ENCODE data around the gene HMX2. TPM values are rescaled to one million over a fixed set of nuclear protein-coding genes. Genes with fewer than 3 reads are reported as not detected.

The HMX2 gene
- total and polyA plus RNA-seq, 2 of the 8 experiments (the other 6 are each of a cell fraction or from before 2014, with no cell fraction given) = 2.0 to 2.7 TPM

- H3K4me1 ChIP-seq (replicated peaks in 1 of 4; ENCODE audit: control insufficient read depth in 3 of 4, insufficient read depth in 4 of 4, low read length in 3 of 4) = peaks cover 10 to 52% (median 31%) of the 10 kb centered on the region in 4 experiments
- H3K18ac ChIP-seq (ENCODE audit: extremely low read depth, low read length) = no peak overlapping the region
- H4K8ac ChIP-seq (ENCODE audit: extremely low read depth, insufficient read depth, low read length) = no peak overlapping the region
- WGBS, 2 experiments (ENCODE audit: extremely low coverage in 1 of 2, insufficient coverage in 1 of 2, insufficient read length in 1 of 2, insufficient replicate concordance in 2 of 2, low coverage in 1 of 2, low lambda C conversion rate in 2 of 2, missing lambda C conversion rate in 1 of 2) = 7% methylated on average over 34 of the region's 38 CpGs; no CpG with 5 or more reads in 1 of the 2 experiments
- POLR2A ChIA-PET (ENCODE audit: partially characterized antibody) = interaction anchor here (0.7 to 3.4 kb wide), 3 partner anchors 8 to 11 kb away, joined by 3 to 37 read pairs (median 6); partner anchors contain the start of gene HMX2
- H3K14ac ChIP-seq (ENCODE audit: insufficient read length) = no peak overlapping the region
- H2AFZ ChIP-seq (ENCODE audit: low read length) = no peak overlapping the region
- H3K9me3 ChIP-seq (ENCODE audit: insufficient read depth in 2 of 2, low read depth in 1 of 2, low read length in 1 of 2) = no peaks in the 10 kb centered on the region
- CTCF ChIA-PET (ENCODE audit: partially characterized antibody) = interaction anchor here (1.0 to 5.1 kb wide), 5 partner anchors 8 to 99 kb away, joined by 4 to 37 read pairs (median 8); no protein-coding TSS in a partner anchor
- H4K91ac ChIP-seq (replicated peaks; ENCODE audit: insufficient read length, low read length) = no peak overlapping the region
- H3K4me2 ChIP-seq (ENCODE audit: insufficient read depth in 1 of 2, low read depth in 2 of 2, low read length in 2 of 2) = peak overlapping the region; percentile 67 to 70
- H3K56ac ChIP-seq (replicated peaks; ENCODE audit: insufficient read length, low read depth, low read length) = no peak overlapping the region
- no peak overlapping the region for H3K4ac ChIP-seq (replicated peaks; ENCODE audit: insufficient read length, low read depth, low read length)
- H2AK5ac ChIP-seq (ENCODE audit: low read depth, low read length) = peak overlapping the region; percentile 82
- H4K20me1 ChIP-seq (replicated peaks in 1 of 2; ENCODE audit: control insufficient read depth in 1 of 2, insufficient read depth in 2 of 2, low read length in 2 of 2) = peaks cover 11 to 29% of the 10 kb centered on the region in 2 experiments
- peak overlapping the region; percentile 27; the same call in 1 of the 2 replicates for H2BK5ac ChIP-seq (ENCODE audit: low read depth, low read length)
- peaks cover 4% of the 10 kb centered on the region; the same call in 1 of the 2 replicates for H3K23me2 ChIP-seq (ENCODE audit: low read depth, low read length)
- H3K27me3 ChIP-seq (replicated peaks in 1 of 4; ENCODE audit: control insufficient read depth in 3 of 4, extremely low read depth in 1 of 4, insufficient read depth in 3 of 4, low read length in 3 of 4) = peaks cover 88 to 100% (median 99%) of the 10 kb centered on the region in 4 experiments
- DNase-seq (ENCODE audit: low read depth in 1 of 2, low spot score in 2 of 2) (no peak), FAIRE-seq (no peak)
- H3K27ac ChIP-seq (ENCODE audit: low read depth, low read length) = no peak overlapping the region
- H3K79me1 ChIP-seq (ENCODE audit: low read depth, low read length) = no peaks in the 10 kb centered on the region
- H2BK20ac ChIP-seq (ENCODE audit: low read length) = no peak overlapping the region
- no peaks in the 10 kb centered on the region for H3K79me2 ChIP-seq (ENCODE audit: control insufficient read depth in 1 of 2, insufficient read depth in 2 of 2, low read length in 2 of 2)
- peak overlapping the region; percentile 89; the same call in 1 of the 2 replicates for H2BK12ac ChIP-seq (ENCODE audit: low read depth, low read length)
- peak overlapping the region in 1 of 4 experiments; percentile 51; a peak in 2 of 8 replicates for H3K4me3 ChIP-seq (ENCODE audit: extremely low read depth in 1 of 4, insufficient read depth in 2 of 4, low read depth in 3 of 4, low read length in 4 of 4)
- H4K5ac ChIP-seq (ENCODE audit: insufficient read length, low read depth, low read length) = no peak overlapping the region
- no peak overlapping the region for H3K9ac ChIP-seq (replicated peaks in 1 of 4; ENCODE audit: extremely low read depth in 1 of 4, low read depth in 3 of 4, low read length in 3 of 4)
- no peak overlapping the region for H3K23ac ChIP-seq (ENCODE audit: insufficient read length)
- H2BK15ac ChIP-seq (ENCODE audit: low read length) = peak overlapping the region; percentile 48; the same call in 1 of the 2 replicates
- H2BK120ac ChIP-seq (replicated peaks; ENCODE audit: low read depth, low read length) = no peak overlapping the region
- no peaks in the 10 kb centered on the region; a peak in 1 of 8 replicates for H3K36me3 ChIP-seq (ENCODE audit: control insufficient read depth in 2 of 4, insufficient read depth in 4 of 4, low read length in 3 of 4)
- TF ChIP-seq CHD2 (IDR thresholded peaks at IDR 0.05; ENCODE audit: low read length) (no peak), RNF2 (IDR thresholded peaks at IDR 0.05; ENCODE audit: borderline replicate concordance, low read depth, low read length, missing control alignments, poor library complexity, severe bottlenecking) (peak; percentile 87), GABPA (IDR thresholded peaks at IDR 0.05; ENCODE audit: borderline replicate concordance, insufficient read depth, low read length) (no peak), SUZ12 (IDR thresholded peaks at IDR 0.05; ENCODE audit: low read length) (peak; percentile 95), RXRA (IDR thresholded peaks at IDR 0.05; ENCODE audit: insufficient read depth, low read depth, low read length) (no peak), TEAD4 (IDR thresholded peaks at IDR 0.05; ENCODE audit: low read depth, low read length) (no peak), CREB1 (IDR thresholded peaks at IDR 0.05) (no peak), POU5F1 (IDR thresholded peaks at IDR 0.05; ENCODE audit: low read depth, low read length) (no peak), PHF8 (conservative IDR thresholded peaks at IDR 0.05; ENCODE audit: low read depth, low read length) (no peak), EZH2 (IDR thresholded peaks at IDR 0.05; ENCODE audit: low read depth, low read length, severe bottlenecking) (peak; percentile 96)
These were observed 5.9 kb upstream of the HMX2 start for GRCh38 chr10:123141791-123142700.
